ENCODE results near the gene SLC1A2.

The SLC1A2 gene

GRCh38 chr11:35322318-35322979 lies 96.9 kb downstream of the SLC1A2 start:
- TF ChIP-seq CTCF (IDR thresholded peaks at IDR 0.05; ENCODE audit: low read depth, low read length), result no peak
- Histone ChIP-seq H3K4me3 (ENCODE audit: low read depth, low read length) (no peak overlapping the region), H3K36me3 (peaks cover 10% of the 10 kb centered on the region), H3K9me3 (ENCODE audit: severe bottlenecking) (no peaks in the 10 kb centered on the region), H3K27me3 (ENCODE audit: insufficient read depth, low read depth, severe bottlenecking) (no peaks in the 10 kb centered on the region), H3K27ac (peak overlapping the region; percentile 68)
- no peak for DNase-seq

- Histone ChIP-seq H3K27me3 (ENCODE audit: insufficient read depth, low read depth, severe bottlenecking) (no peaks in the 10 kb centered on the region), H3K9me3 (ENCODE audit: severe bottlenecking) (no peaks in the 10 kb centered on the region), H3K4me3 (ENCODE audit: low read depth, low read length) (no peak overlapping the region), H3K27ac (peak overlapping the region; percentile 68), H3K36me3 (peaks cover 18% of the 10 kb centered on the region)
- DNase-seq, result peak; percentile 46
- no peak for TF ChIP-seq CTCF (IDR thresholded peaks at IDR 0.05; ENCODE audit: low read depth, low read length)
Observed at GRCh38 chr11:35321532-35322317, 97.6 kb downstream of the SLC1A2 start.

- no peaks in the 10 kb centered on the region for H3K27me3 ChIP-seq (ENCODE audit: insufficient read depth, low read depth, severe bottlenecking)
- DNase-seq, result no peak
Observed at GRCh38 chr11:35321111-35321510, 98.2 kb downstream of the SLC1A2 start.

GRCh38 chr11:35318977-35319925 lies 100.1 kb downstream of the SLC1A2 start:
- peaks cover 30% of the 10 kb centered on the region for H3K36me3 ChIP-seq
- TF ChIP-seq CTCF (IDR thresholded peaks at IDR 0.05; ENCODE audit: low read depth, low read length), result no peak
- no peak overlapping the region for H3K4me3 ChIP-seq (ENCODE audit: low read depth, low read length)
- H3K9me3 ChIP-seq (ENCODE audit: severe bottlenecking), result no peaks in the 10 kb centered on the region
- no peaks in the 10 kb centered on the region for H3K27me3 ChIP-seq (ENCODE audit: insufficient read depth, low read depth, severe bottlenecking)
- no peak for DNase-seq
- H3K27ac ChIP-seq, result no peak overlapping the region

More at GRCh38 chr11:35321111-35321510, 98.2 kb downstream of the SLC1A2 start:
- peak overlapping the region; percentile 68 for H3K27ac ChIP-seq
- H3K4me3 ChIP-seq (ENCODE audit: low read depth, low read length), result no peak overlapping the region
- H3K36me3 ChIP-seq, result peaks cover 20% of the 10 kb centered on the region
- no peak for TF ChIP-seq CTCF (IDR thresholded peaks at IDR 0.05; ENCODE audit: low read depth, low read length)
- no peaks in the 10 kb centered on the region for H3K9me3 ChIP-seq (ENCODE audit: severe bottlenecking)

GRCh38 chr11:35318309-35318708 lies 101.0 kb downstream of the SLC1A2 start:
- Histone ChIP-seq H3K36me3 (peaks cover 39% of the 10 kb centered on the region), H3K27me3 (ENCODE audit: insufficient read depth, low read depth, severe bottlenecking) (no peaks in the 10 kb centered on the region), H3K27ac (no peak overlapping the region), H3K9me3 (ENCODE audit: severe bottlenecking) (no peaks in the 10 kb centered on the region), H3K4me3 (ENCODE audit: low read depth, low read length) (no peak overlapping the region)
- no peak for TF ChIP-seq CTCF (IDR thresholded peaks at IDR 0.05; ENCODE audit: low read depth, low read length)
- DNase-seq, result no peak

Measured in WERI-Rb-1 (cell line).